ENCODE measurements around the gene PACS1. TPM values are rescaled to one million over a fixed set of nuclear protein-coding genes. Genes with fewer than 3 reads are reported as not detected.

The PACS1 gene
- total RNA-seq, 1 donor from 2014 or later: 5.8 TPM

Other genes starting within 250 kb of the PACS1 start
- gene SNX32, start 236.3 kb upstream of the PACS1 start, total RNA-seq: not detected
- gene CFL1, start 212.1 kb upstream of the PACS1 start, total RNA-seq: 240 TPM
- gene MUS81, start 209.8 kb upstream of the PACS1 start, total RNA-seq: 14.3 TPM
- gene EFEMP2, start 197.5 kb upstream of the PACS1 start, total RNA-seq: 6.0 TPM
- gene CTSW, start 190.4 kb upstream of the PACS1 start, total RNA-seq: 0.63 TPM
- gene FIBP, start 181.8 kb upstream of the PACS1 start, total RNA-seq: 20.3 TPM
- 7.9 TPM for gene CCDC85B, start 179.6 kb upstream of the PACS1 start, total RNA-seq
- 0.53 TPM for gene FOSL1, start 169.9 kb upstream of the PACS1 start, total RNA-seq
- gene C11orf68, start 151.2 kb upstream of the PACS1 start, total RNA-seq: 13.6 TPM
- gene DRAP1, start 150.8 kb upstream of the PACS1 start, total RNA-seq: 31.0 TPM
- not detected for gene TSGA10IP, start 124.8 kb upstream of the PACS1 start, total RNA-seq
- gene SART1, start 108.5 kb upstream of the PACS1 start, total RNA-seq: 14.6 TPM
- 12.7 TPM for gene EIF1AD, start 68.1 kb upstream of the PACS1 start, total RNA-seq
- gene BANF1, start 67.8 kb upstream of the PACS1 start, total RNA-seq: 67.3 TPM
- not detected for gene CST6, start 58.3 kb upstream of the PACS1 start, total RNA-seq
- not detected for gene CATSPER1, start 43.8 kb upstream of the PACS1 start, total RNA-seq
- not detected for gene GAL3ST3, start 21.1 kb upstream of the PACS1 start, total RNA-seq
- 79.6 TPM for gene SF3B2, start 17.9 kb upstream of the PACS1 start, total RNA-seq
- 5.6 TPM for gene KLC2, start 187.4 kb downstream of the PACS1 start, total RNA-seq
- 58.0 TPM for gene RAB1B, start 198.4 kb downstream of the PACS1 start, total RNA-seq
- 0.13 TPM for gene CNIH2, start 207.9 kb downstream of the PACS1 start, total RNA-seq
- gene YIF1A, start 218.9 kb downstream of the PACS1 start, total RNA-seq: 120 TPM
- 0.10 TPM for gene TMEM151A, start 221.6 kb downstream of the PACS1 start, total RNA-seq
- 0.91 TPM for gene CD248, start 246.8 kb downstream of the PACS1 start, total RNA-seq

All from left lobe of liver (tissue), 1 donor.